Measurements from ENCODE around the gene NLGN1. TPM values are rescaled to one million over a fixed set of nuclear protein-coding genes. Genes with fewer than 3 reads are reported as not detected.
"Not testable (repeated sequence)": the region's sequence is repeated elsewhere in the genome, so short reads cannot be mapped to it uniquely, and the experiment has no call there.

NLGN1 gene
- total RNA-seq (2014; rRNA removed; shearing (Covaris generic)), result 4.2 and 10.6 TPM in 2 replicates

DNA sequence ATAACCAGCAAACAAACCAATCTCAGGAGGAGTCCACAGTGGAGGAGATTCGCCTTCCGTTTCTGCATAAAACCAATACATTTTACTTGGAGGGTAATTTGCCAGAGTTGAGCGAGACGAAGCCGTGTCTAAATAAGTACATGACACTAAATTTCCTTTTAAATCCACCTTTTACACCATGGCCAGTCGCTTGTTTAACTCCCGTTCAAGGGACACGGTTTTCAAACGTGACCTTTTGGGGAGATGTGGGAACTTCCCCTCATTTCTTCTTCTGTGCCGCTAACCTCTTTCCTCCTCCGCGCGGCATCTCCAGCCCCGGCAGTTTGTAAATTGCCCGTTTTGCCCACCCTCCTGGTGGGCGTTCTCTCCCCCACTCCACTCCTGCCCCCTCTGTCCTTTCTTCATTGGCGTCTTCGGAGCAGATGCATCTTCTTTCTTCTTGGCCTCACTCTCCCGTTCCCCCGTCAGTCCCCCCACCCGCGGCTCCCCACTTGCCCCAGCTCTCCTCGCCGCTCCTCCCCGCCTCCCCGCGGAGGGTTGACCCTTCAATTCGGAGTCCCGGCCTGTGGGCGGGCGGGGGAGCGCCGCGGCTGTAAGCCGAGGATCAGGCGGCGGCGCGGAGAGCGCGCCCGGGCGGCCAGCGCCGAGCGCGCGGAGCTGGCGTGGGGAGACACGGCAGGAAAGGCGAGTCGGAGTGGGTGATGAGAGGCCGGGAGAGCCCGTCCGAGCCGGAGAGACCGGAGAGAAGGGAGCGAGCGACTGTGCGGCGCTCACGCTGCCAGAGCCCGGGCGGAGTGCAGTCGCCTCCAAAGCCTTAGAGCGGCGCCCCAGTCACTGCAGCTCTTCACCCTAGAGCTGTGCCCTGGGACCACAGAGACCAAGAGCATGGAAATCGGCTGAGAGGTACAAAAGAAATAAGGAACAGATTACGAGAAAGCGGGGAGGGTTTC, at the start of gene NLGN1:
TSS of gene NLGN1 (plus strand) at position 584 of the 950 bp plus-strand sequence.
- peak; percentile 76 for DNase-seq (ENCODE audit: low read depth)

DNA sequence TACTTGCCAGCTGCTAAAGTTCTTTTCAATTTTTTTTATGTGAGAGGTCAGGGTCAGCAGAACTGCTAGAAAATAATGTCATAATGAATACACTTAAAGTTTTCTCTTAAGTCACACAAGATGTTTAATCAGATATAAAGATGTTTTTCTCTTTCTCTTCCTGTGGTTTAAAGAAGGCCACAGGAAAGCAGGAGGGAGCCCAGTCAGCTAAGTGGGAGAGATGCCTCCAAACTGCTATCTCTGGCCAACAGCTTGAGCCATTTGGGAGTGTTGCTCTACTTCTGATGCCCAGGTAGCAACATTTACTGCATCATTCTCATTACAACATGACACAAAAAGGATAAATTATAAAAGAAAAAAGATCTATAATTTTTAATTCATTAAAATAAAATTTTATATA, 45.7 kb upstream of the NLGN1 start:
- DNase-seq (ENCODE audit: low read depth), result no peak

DNA sequence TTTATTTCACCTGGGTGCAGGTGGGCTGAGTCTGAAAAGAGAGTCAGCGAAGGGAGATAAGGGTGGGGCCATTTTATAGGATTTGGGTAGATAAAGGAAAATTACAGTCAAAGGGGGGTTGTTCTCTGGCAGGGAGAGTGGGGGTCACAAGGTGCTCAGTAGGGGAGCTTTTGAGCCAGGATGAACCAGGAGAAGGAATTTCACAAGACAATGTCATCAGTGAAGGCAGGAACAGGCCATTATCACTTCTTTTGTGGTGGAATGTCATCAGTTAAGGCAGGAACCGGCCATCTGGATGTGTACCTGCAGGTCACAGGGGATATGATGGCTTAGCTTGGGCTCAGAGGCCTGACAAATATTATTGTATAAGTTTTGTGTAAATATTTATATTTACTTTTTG, 44.4 kb upstream of the NLGN1 start:
- DNase-seq (ENCODE audit: low read depth), result not testable (repeated sequence)

DNA sequence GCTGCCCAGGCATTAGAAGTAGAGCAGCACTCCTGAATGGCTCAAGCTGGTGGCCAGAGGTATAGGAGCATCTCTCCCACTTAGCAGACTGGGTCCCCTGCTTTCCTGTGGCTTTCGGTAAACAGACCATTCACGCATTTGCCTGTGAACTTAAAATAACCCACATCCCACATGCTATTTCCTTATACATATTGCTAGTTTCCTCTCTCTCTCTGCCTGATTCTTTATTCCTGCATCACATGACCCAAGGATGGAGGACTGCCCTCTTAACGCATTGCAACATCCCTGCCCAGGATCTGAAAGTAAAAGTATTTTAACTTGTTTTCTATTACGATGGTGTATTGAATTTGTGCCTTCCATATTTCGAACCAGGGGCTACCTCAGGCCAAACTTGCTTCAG, 43.4 kb upstream of the NLGN1 start:
- DNase-seq (ENCODE audit: low read depth), result no peak

DNA sequence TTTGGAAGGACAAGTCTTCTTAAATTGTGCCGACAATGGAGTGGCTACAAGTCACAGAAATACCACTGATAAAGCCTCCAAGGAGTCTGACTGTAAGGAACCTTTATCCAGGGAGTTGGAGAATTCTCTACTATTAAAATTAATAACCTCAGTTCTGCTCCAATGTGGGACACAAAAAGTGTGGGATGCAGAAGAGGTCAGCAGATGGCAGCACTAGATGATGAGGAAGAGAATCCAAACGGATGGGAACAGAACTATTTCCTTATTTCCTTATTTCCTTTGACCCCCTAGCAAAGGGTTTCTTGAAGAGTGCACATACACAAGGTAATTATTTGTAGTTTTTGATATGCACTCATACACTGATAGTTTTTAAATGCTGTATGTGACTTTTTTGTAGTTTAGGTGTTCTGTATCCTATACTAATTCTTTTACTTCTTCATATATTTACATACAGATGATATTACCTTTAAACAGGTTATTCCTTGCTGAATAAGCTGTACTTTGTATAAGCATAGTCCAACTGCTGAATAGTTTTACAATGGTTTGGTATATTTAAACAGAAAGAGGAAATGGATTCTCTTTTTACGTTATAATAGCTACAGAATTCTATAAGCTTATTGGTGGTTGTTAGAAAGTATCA, 25.6 kb upstream of the NLGN1 start:
- DNase-seq (ENCODE audit: low read depth), result peak; percentile 53

DNA sequence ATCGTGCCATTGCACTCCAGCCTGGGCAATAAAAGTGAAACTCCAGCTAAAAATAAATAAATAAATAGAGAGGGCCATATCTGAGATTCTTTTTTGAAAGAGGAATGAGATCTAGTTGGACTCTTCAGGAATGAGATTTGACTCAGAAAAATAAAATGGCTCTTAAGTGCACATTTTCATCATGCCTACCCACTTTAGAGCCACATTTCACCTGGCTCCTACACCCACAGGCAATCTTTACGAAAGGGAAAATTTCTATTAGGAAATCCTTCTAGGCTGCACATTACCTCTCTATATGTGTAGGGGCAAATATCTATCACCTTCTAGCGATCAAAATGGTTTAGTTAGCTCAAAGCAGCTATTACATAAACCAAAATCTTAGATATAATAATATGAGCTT, 16.9 kb upstream of the NLGN1 start:
- no peak for DNase-seq (ENCODE audit: low read depth)

DNA sequence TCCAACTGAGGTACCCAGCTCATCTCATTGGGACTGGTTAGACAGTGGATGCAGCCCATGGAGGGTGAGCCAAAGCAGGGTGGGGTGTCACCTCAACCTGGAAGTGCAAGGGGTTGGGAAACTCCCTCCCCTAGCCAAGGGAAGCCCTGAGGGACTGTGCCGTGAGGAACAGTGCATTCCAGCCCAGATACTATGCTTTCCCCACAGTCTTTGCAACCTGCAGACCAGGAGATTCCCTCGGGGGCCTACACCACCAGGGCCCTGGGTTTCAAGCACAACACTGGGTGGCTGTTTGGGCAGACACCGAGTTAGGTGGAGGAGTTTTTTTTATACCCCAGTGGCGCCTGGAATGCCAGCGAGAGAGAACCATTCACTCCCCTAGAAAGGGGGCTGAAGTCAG, 15.6 kb upstream of the NLGN1 start:
- not testable (repeated sequence) for DNase-seq (ENCODE audit: low read depth)

DNA sequence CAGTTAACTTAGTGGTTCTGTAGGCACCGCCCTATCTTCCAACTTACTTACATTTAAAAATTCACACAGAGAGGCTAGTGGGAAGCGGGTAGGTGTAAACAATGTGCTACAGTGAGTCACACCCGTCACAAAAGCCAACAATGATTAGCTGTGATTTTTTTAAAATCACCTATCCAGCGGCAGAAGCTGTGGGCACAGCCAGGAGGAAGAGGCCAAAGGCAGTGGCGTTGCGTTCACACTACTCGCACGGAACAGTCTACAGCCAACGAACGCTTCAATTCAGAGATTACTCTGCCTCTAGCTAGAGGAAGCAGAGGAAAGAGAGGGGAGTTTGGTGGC, 2.5 kb upstream of the NLGN1 start:
- peak; percentile 81 for DNase-seq (ENCODE audit: low read depth)

DNA sequence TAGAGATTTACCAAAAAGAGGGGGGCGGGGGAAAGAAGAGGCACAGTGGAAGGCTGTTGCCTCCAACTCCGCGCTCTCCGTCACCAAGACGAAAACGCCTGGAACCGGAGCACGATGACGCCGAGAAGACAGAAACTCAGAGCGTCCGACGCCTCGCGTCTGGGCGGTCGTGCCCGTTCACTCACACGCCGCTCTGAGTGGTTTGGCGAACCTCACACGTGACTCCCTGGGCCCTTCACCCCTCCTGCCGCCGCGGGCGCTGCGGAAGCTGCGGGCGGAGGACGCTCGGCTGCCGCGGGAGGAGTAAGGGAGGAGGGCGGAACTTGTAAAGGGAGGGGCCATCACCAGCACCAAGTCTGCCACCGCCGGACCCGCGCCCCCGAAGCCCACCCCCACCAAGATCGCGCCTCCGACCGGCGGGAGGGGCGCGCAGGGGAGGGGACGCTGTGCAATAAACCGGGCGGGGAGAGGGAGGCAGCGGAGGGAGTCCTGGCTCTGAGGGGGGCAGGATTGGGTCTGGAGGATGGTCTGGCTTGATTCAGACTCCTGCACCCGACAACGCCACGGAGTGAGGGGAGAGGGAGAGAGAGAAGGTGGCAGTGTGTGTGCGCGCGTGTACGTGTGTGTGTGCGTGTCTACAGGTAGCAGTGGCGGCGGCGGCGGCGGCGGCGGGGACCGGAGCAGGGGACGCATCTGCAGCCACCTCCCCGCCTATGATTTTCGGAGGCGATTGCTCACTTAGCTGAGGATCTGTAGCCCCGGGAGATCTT, 1.9 kb upstream of the NLGN1 start:
- DNase-seq (ENCODE audit: low read depth), result peak; percentile 94

DNA sequence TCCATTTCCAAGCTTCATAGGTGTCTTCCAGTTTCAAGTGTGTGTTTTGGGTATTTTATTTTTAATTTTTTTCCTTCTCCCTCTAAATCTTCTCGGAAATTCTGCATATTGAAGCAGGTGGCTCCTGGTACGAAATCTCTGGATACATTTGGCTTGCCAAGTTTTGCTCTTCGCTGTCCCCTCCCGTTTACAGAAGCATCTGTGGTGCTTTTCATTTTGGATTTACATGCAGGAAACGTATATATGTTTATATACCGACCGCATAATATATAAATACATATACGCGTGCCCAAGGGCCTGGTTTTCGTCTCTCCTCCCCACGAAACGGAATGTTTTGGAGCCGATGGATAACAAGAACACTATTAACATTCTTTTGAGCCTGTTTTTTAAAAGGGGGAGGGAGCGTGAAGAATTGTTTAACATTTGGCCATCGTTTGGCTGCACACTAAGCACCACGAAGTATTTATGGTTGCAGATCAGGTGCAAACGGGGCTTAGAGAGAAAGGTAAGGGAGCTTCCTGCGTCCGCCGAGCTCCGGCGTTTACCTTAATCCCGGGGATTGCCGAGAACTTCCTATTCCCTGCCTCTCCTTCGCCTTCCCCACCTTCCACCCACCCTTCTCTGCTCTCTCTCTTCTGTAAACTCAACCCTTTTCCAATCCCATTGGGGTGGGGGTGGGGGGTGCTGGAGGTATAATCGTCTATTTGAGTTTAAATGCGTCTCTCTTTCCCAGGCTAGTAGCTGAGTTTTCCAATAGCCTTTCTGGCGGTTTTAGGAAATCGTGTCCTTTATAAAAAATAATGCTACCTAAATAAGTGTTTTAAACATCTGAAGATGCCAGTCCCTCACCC, 1.1 kb upstream of the NLGN1 start:
- peak; percentile 42 for DNase-seq (ENCODE audit: low read depth)

DNA sequence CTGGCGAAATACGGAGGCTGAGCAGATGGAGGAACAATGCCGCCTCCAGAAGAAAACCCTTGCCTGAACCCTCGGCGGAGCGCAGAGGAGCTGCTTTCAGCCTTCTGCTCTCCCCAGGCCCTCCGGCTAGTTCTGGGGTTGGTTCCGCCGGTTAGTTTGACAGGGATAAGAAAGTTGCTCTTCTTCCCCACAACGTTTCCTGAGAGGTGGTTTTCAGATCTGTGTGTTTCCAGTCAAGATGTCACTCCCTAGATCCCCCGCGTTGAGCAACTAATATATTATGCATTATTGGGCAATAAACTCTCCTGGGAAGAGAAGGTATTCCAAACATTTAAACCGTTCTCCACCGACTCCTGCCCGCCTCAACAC, 551 bp downstream of the NLGN1 start:
- peak; percentile 68 for DNase-seq (ENCODE audit: low read depth)

DNA sequence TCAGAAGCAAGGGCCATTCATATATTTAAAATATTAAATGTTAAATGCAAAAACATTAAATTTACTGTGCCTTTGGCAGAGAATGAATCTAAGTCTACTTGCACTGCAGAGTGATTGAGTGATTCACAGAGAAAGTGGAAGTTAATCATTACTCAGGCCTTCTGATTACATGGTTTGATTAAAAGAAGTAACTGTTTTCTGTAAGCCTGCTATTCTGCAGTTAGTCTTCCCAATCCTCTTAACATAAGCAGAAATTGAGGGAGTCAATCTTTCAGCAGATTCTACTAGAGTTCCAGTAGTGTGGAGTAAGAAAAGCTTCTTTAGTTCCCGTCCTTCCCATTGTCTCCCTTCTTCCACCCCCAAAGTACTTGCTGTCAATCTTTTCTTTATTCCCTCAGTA, 1.5 kb downstream of the NLGN1 start:
- DNase-seq (ENCODE audit: low read depth), result peak; percentile 9

DNA sequence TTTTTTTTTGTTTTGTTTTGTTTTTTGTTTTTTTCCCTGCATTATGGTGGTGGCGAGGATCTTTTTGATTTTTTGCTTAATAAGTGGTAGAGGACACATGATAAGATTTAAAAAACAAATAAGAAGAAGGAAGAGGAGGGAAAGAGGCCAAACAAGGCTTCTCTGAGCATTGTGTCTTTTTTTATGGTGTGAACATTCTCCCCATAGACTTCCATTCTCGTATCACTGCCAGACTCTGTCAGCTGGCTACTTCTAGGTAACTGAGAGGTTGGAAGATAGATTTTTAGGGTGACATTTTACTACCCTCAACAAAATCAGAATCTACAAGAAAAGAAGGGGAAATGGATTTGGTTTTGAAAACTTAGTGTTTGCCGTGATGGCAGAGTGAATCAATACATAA, 3.8 kb downstream of the NLGN1 start:
- no peak for DNase-seq (ENCODE audit: low read depth)

DNA sequence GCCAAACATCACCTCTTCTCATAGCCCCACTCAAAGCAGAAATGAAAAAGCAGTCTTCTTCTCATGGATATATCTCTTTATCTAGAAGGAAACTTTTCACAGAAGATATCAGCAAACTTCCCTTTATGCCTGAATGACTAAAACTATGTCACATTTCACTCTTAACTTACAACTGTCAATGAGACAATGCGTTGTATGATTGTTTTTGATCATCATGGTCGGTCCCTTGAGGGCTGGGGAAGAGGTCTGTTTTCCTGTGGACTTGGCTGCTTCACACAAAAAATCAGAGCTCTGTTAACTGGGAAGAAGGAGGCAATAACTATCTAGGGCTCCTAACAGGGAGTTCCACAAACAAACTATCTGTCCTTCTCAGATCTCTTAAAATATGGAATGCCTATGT, 5.1 kb downstream of the NLGN1 start:
- no peak for DNase-seq (ENCODE audit: low read depth)

DNA sequence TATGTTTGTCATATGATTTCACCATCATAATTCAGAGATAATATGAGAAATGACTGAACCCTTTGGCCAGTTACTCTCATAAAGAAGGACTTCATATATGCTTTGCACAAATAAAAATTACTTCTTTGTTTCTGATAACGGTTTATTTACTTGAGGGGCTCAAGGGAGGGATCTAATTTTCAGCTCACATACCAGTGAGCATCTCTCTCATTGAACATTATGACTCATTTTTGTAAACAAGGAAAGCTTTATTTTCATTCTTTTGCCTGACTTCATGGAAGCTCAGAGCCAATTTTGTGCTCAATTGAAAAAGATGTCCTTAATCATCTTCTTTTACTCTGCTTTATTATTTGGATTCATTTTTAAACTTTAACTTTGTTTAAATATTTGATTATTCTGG, 5.8 kb downstream of the NLGN1 start:
- DNase-seq (ENCODE audit: low read depth), result peak; percentile 14

DNA sequence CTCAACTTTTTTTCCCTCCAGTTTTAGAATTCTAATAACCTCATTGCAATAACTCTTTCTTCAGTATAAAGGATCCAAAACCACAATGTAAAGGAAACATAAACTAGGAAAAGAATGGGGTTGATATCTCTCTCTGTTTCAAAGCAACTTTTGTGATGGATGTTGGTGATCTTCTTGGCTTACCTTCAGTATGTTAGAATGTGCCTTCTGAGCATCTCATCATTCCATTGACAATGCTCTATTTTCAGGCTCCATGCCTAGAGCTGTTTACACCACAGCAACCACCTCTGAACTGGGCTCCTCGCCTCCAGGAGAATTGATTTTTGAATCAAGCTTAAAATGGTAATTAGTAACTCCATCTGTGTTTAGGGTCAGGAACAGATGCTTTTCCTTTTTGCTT, 6.6 kb downstream of the NLGN1 start:
- DNase-seq (ENCODE audit: low read depth), result no peak

DNA sequence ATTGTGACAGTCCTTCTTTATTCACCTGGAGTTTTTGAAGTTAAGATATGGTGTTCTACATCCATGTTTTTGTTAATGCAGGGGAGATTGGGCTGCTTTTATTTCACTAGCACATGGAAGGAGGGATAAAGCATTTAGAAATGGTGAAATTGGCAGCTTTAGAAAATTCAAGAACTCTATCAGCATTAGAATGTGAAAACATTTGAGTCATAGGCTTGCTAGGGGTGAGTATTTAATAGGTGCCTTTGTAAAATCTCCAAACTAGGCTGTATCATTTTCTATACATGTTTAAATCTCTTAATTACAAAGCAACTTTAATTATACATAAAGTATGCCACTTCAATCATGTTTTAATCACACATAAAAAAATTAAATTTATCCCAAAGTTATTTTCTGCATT, 12.9 kb downstream of the NLGN1 start:
- no peak for DNase-seq (ENCODE audit: low read depth)

DNA sequence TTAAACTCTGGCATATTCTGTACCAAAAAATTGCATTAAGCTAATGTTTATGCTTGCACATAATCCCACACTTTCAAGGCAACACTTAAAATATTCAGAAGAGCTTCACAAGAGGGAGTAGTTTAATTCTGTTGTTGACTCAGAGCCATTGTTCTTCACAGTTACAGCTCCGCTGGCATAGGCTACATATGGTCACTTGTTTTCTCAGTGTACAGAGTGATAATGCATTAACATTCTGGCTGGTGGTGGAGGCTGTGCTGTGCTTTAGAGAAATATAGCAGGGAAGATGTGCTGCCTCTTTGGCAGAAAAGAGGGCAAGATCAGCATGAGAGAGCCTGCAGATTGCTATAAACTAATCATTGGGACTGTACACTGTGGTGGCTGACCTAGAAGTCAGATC, 13.3 kb downstream of the NLGN1 start:
- no peak for DNase-seq (ENCODE audit: low read depth)

DNA sequence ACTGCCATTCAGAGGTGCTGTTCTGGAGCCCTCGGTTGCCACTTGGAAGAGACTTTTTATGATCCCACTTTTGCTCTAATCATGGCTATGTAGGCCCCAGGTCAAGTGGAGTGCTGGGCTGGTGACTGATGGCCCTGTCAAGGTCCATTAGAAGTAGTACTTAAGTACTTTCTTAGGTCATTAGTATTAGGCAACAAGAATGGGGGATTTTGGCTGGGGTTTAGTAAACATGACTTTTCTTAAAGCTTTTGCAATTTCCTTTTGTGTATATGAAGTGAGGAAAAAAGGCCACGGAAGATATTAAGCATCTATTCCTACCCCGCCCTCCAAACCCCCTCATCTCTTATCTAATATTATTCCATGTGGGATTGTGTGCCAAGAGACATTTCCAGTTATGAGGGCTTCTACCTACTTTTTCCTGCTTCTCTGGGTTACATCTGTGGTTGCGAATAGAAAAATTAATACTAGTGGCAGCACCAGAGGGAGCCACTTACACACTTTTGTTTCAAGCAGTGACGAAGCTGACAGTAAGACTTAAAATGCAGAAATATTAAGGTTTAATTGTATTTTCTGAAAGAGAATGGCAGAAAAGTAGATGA, 13.9 kb downstream of the NLGN1 start:
- peak; percentile 51 for DNase-seq (ENCODE audit: low read depth)

DNA sequence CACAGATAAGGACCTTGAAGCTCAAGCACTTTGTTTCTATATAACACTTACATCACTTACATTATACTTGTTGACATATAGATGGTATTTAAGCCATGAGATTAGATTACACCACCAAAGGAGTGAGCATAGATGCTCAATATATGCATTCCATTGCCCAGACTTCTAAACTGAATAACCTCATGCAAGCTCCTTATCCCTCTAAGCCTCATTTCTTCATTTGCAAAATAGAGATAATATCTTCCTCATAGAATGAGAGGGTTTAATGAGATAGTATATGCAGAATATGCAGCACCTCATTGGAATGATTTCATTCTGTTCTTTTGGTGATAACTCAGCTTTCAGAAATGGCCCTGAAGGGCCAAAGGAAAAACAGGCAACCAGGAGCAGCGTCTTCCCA, 18.5 kb downstream of the NLGN1 start:
- DNase-seq (ENCODE audit: low read depth), result no peak

DNA sequence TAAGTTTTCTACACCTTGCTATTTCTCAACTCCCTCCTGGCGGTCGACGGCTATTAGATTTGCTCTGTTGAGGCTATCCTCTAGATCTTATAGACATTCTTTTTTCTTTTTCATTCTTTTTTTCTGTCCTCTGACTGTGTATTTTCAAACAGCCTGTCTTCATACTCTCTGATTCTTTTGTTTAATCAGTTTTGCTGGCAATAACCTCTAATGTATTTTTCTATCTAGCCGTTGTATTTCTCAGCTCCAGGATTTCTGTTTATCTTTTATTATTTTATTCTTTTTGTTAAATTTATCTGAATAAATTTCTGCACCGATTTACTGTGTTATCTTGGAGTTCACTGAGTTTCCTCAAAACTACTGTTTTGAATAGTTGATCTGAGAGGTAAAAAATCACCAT, 31.5 kb downstream of the NLGN1 start:
- no peak for DNase-seq (ENCODE audit: low read depth)

Measured in M059J (cell line).